ENCODE data around the gene ATG4B.

- TF ChIP-seq CTCF (IDR thresholded peaks at IDR 0.05), result no peak
- TF ChIP-seq EZH2 (IDR thresholded peaks at IDR 0.05), result no peak
These were observed 11.0 kb downstream of the ATG4B start for GRCh38 chr2:241648453-241648852.
